ENCODE measurements around the gene DCAF6. TPM values are rescaled to one million over a fixed set of nuclear protein-coding genes. Genes with fewer than 3 reads are reported as not detected.

The DCAF6 gene
- total RNA-seq, 3 donors from 2014 or later = 76.7 to 95.7 (median 84.7) TPM

DNA sequence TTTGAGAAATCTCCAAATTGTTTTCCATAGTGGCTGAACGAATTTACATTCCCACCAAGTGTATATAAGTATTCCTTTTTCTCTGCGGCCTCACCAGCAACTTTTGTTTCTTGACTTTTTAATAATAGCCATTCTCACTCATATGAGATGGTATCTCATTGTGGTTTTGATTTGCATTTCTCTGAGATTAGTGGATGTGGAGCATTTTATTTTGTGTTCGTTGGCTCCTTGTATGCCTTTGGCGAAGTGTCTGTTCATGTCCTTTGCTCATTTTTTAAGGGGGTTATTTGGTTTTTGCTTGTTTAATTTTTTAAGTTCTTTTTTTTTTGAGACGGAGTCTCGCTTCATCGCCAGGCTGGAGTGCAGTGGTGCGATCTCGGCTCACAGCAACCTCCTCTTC lies 45.5 kb downstream of the DCAF6 start:
- Histone ChIP-seq H3K9me3 (no peaks in the 10 kb centered on the region), H3K27ac (no peak overlapping the region), H3K4me1 (no peaks in the 10 kb centered on the region), H3K4me3 (no peak overlapping the region), H3K36me3 (no peaks in the 10 kb centered on the region), H3K27me3 (no peaks in the 10 kb centered on the region)
- TF ChIP-seq POLR2AphosphoS5 (IDR thresholded peaks at IDR 0.05) (no peak), CTCF (IDR thresholded peaks at IDR 0.05) (no peak), POLR2A (IDR thresholded peaks at IDR 0.05) (no peak)
- intact Hi-C loops (cut with DNase I; ENCODE audit: low total_unique reads) = no loop called here
- no peak for DNase-seq (ENCODE audit: low spot score in 2 of 2)

DNA sequence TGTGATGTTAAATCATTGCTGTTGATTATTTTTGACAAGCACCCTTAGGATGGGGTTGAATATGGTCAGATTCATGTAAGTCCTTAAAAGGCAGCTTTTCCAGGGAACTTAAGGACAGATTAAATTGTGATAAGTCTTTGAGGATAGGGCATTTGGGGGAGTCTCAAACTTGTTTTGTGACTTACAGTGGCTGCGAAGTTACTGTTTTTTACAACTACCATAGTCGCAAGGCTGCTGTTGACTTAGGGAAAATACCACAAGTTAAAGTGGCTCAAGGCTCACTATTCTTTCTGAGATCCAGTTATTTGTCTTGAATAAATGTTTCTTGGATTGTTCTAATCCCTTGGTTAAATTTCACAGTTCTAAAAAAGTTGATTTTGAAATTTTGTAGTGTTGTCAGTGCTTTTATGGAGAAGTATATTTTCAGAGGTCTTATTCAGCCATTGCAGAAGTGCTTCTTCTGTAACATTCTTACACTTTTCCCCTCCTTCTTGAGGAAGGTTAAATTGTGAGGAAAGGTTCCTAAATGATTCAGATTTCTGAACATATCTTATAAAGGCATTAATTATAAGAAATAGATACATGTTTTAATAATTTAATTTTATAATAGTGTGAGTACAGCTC lies 47.4 kb downstream of the DCAF6 start:
- Histone ChIP-seq H3K27ac (no peak overlapping the region), H3K4me1 (no peaks in the 10 kb centered on the region), H3K27me3 (no peaks in the 10 kb centered on the region), H3K9me3 (no peaks in the 10 kb centered on the region), H3K4me3 (no peak overlapping the region), H3K36me3 (no peaks in the 10 kb centered on the region)
- TF ChIP-seq POLR2A (IDR thresholded peaks at IDR 0.05) = no peak
- no peak for TF ChIP-seq POLR2AphosphoS5 (IDR thresholded peaks at IDR 0.05)
- TF ChIP-seq CTCF (IDR thresholded peaks at IDR 0.05) = no peak
- intact Hi-C loops (cut with DNase I; ENCODE audit: low total_unique reads) = no loop called here
- DNase-seq (ENCODE audit: low spot score in 2 of 2) = no peak

- H3K4me3 ChIP-seq = no peak overlapping the region
- H3K36me3 ChIP-seq = no peaks in the 10 kb centered on the region
- no peaks in the 10 kb centered on the region for H3K9me3 ChIP-seq
- DNase-seq (ENCODE audit: low spot score in 2 of 2) = no peak
- H3K27me3 ChIP-seq = no peaks in the 10 kb centered on the region
- intact Hi-C loops (cut with DNase I; ENCODE audit: low total_unique reads) = no loop called here
- H3K27ac ChIP-seq = no peak overlapping the region
- TF ChIP-seq POLR2A (IDR thresholded peaks at IDR 0.05) = no peak
- no peak for TF ChIP-seq POLR2AphosphoS5 (IDR thresholded peaks at IDR 0.05)
- no peak for TF ChIP-seq CTCF (IDR thresholded peaks at IDR 0.05)
- H3K4me1 ChIP-seq = no peaks in the 10 kb centered on the region
Measured at GRCh38 chr1:167984886-167985489, 48.5 kb downstream of the DCAF6 start.

GRCh38 chr1:167987174-167987573 lies 50.7 kb downstream of the DCAF6 start:
- H3K4me3 ChIP-seq = no peak overlapping the region
- no peak for DNase-seq (ENCODE audit: low spot score in 2 of 2)
- TF ChIP-seq POLR2AphosphoS5 (IDR thresholded peaks at IDR 0.05) (no peak), POLR2A (IDR thresholded peaks at IDR 0.05) (no peak), CTCF (IDR thresholded peaks at IDR 0.05) (no peak)
- H3K4me1 ChIP-seq = no peaks in the 10 kb centered on the region
- no peaks in the 10 kb centered on the region for H3K9me3 ChIP-seq
- intact Hi-C loops (cut with DNase I; ENCODE audit: low total_unique reads) = no loop called here
- H3K27me3 ChIP-seq = no peaks in the 10 kb centered on the region
- no peak overlapping the region for H3K27ac ChIP-seq
- H3K36me3 ChIP-seq = no peaks in the 10 kb centered on the region

DNA sequence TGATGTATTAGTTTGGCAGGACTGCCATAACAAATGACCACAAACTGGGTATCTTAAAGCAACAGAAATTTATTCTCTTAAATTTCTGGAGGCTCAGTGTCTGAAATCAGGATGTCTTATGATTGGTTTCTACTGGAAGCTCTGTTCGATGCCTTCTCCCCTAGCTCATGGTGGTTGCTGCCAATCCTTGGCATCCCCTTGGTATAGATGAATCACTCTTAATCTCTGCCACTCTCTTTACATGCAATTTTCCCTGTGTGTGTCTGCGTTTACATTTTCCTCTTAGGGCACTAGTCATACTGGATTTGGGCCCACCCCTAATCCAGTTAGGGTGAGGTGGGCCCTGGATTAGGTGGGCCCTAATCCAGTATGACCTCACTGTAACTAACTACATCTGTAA lies 55.1 kb downstream of the DCAF6 start:
- intact Hi-C loops (cut with DNase I; ENCODE audit: low total_unique reads) = no loop called here
- no peak for TF ChIP-seq POLR2A (IDR thresholded peaks at IDR 0.05)
- TF ChIP-seq POLR2AphosphoS5 (IDR thresholded peaks at IDR 0.05) = no peak
- no peak for TF ChIP-seq CTCF (IDR thresholded peaks at IDR 0.05)
- no peaks in the 10 kb centered on the region for H3K4me1 ChIP-seq
- DNase-seq (ENCODE audit: low spot score in 2 of 2) = no peak
- no peak overlapping the region for H3K4me3 ChIP-seq
- H3K9me3 ChIP-seq = no peaks in the 10 kb centered on the region
- no peaks in the 10 kb centered on the region for H3K36me3 ChIP-seq
- H3K27me3 ChIP-seq = no peaks in the 10 kb centered on the region
- H3K27ac ChIP-seq = no peak overlapping the region
